SJSA1 (cell line): Measurements from ENCODE around the gene SPACA5. TPM values are rescaled to one million over a fixed set of nuclear protein-coding genes. Genes with fewer than 3 reads are reported as not detected.
"Not testable (repeated sequence)": the region's sequence is repeated elsewhere in the genome, so short reads cannot be mapped to it uniquely, and the experiment has no call there.

Experiments
- DNase-seq, 2 experiments: peaks; one replicate each; pipeline ENCODE4 v3.0.0-alpha.2; 2015 to 2020; ENCODE audit warnings: low spot score in 2 of 2, low read depth in 1 of 2
- H3K27ac ChIP-seq: fragments of 250-450 bp; sonication (Bioruptor Pico); 2 replicates; pipeline ENCODE4 v1.5.1; 2020; ENCODE audit warnings: mild to moderate bottlenecking, moderate library complexity
- H3K27me3 ChIP-seq: fragments of 250-450 bp; sonication (Bioruptor Pico); replicated peaks from 2 replicates; pipeline ENCODE4 v1.5.1; 2020; ENCODE audit warnings: mild to moderate bottlenecking, moderate library complexity
- H3K36me3 ChIP-seq: fragments of 250-450 bp; sonication (Bioruptor Pico); 2 replicates; pipeline ENCODE4 v1.5.1; 2020; ENCODE audit warnings: mild to moderate bottlenecking
- H3K4me1 ChIP-seq: fragments of 250-450 bp; sonication (Bioruptor Pico); replicated peaks from 2 replicates; pipeline ENCODE4 v1.6.1; 2021; ENCODE audit warnings: mild to moderate bottlenecking
- H3K4me3 ChIP-seq: fragments of 250-450 bp; sonication (Bioruptor Pico); 2 replicates; pipeline ENCODE4 v1.5.1; 2020; ENCODE audit warnings: mild to moderate bottlenecking
- H3K9me3 ChIP-seq: fragments of 250-450 bp; sonication (Bioruptor Pico); replicated peaks from 2 replicates; pipeline ENCODE4 v1.5.1; 2020; ENCODE audit warnings: mild to moderate bottlenecking
- total RNA-seq: library from RNA; depleted of rRNA; stranded (reverse); fragments of >200 nt; shearing (Covaris generic); gene quantifications from 2 replicates; pipeline ENCODE4 v1.2.3, GENCODE V29; 2014; rRNA removed

The SPACA5 gene
- total RNA-seq: not detected in 2 replicates

DNA sequence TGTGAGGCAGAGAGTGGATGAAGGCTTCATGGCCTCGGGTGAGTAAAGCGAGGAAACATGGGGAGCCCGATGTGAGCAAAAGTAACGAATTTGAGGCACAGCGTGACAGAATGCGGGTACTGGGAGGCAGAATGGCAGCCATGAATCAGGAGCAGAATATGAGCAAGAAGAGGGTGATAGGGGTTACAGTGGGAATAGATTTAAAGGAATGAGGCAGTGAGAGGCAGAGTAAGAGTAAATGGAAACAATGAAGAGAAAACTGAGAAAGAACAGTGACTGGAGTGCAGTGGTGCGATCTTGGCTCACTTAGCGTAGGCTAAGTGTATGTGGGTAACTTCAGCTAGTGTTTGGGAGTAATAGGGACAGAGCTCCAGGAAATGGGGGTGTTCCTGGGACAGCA lies at the start of gene SPACA5:
Gene SPACA5 (plus strand): TSS at position 301 of the 400 bp plus-strand sequence. CDS start 815 bp downstream, outside the sequence.
- not testable (repeated sequence) for H3K4me1 ChIP-seq, H3K27me3 ChIP-seq, H3K36me3 ChIP-seq, H3K9me3 ChIP-seq, DNase-seq, H3K4me3 ChIP-seq, H3K27ac ChIP-seq

DNA sequence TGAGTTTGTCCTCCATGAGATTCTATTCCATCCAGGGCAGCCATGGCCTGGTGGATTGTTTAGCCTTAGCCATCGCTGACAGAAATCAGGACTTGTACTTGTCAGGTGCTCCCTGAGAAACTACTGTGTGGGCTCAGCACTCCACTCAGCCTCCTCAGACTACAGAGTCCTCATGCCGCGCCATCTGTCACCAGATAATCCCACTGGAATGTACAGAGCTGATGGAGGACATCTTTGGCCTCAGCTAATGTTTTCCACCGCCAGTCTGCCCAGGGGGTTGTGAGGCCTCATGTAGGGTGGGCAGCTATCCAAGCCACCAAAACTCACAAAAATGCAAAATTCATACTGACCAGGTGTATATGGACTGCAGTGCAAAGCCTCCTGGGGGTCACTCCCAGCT lies 48.6 kb upstream of the SPACA5 start:
- not testable (repeated sequence) for H3K4me3 ChIP-seq, H3K9me3 ChIP-seq, H3K27me3 ChIP-seq, H3K27ac ChIP-seq, H3K36me3 ChIP-seq, DNase-seq, H3K4me1 ChIP-seq

DNA sequence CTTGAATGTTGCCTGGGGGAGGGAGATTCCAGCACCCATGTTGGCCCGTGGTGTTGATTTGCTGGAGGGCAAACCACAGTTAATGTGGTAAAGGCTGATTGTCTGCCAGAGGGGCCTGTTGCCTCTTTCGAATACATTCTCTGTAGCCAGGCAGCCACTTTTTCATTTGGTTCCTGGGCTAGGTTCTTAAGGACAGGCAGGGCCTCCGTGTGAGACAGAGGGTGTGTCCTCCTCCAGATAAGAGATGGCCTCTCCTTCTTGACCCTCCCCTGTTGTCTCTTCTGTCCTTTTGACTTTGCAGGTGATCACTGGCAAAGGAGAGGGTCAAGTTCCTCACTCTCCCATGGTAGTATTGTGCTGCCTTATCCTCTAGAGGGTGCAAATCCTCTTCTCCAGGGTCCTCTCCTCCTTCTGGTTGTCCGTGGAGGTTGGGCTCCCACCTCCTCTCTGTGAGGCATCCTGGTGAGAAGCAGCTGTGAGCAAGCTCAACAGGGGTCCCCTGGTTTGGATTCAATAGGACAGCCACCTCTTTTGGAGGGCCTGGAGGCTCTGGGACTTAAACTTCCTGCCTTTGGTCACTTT lies 47.9 kb upstream of the SPACA5 start:
- no peaks in the 10 kb centered on the region for H3K27me3 ChIP-seq
- H3K4me1 ChIP-seq: no peaks in the 10 kb centered on the region
- no peak overlapping the region for H3K27ac ChIP-seq
- no peaks in the 10 kb centered on the region for H3K36me3 ChIP-seq
- DNase-seq: no peak
- no peaks in the 10 kb centered on the region for H3K9me3 ChIP-seq
- no peak overlapping the region for H3K4me3 ChIP-seq

DNA sequence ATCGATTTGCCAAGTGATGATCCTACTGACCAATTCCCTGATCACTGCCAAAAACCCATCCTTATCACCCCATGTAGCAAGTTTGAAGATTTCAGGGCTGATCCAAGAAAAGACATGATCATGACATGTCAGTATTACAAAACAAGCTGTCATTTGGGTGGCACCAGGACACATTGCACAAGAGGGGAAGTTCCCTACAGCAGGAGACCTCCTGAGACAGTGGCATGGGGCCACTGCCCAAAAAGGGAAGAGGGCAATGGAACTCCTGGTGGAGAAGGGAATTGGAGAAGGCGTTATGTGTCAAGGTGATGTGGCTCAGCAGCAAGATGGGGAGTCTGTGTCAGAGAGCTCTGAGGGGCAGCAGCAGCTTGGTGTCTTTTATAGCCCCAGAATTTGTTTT lies 46.4 kb upstream of the SPACA5 start:
- Histone ChIP-seq H3K9me3 (no peaks in the 10 kb centered on the region), H3K27ac (no peak overlapping the region), H3K4me3 (no peak overlapping the region), H3K4me1 (no peaks in the 10 kb centered on the region), H3K36me3 (no peaks in the 10 kb centered on the region), H3K27me3 (no peaks in the 10 kb centered on the region)
- DNase-seq: no peak

DNA sequence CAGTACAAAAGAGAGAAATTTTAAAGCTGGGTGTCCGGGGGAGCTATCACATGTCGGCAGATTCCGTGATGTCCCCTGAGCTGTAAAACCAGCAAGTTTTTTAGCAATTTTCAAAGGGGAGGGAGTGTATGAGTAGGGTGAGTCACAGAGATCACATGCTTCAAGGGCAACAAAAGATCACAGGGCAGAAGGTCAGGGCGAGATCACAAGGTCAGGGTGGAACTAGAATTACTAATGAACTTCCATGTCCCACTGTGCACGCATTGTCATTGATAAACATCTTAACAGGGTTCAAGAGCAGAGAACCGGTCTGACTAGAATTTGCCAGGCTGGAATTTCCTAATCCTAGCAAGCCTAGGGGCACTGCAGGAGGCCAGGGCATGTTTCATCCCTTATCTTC lies 45.0 kb upstream of the SPACA5 start:
- DNase-seq, H3K4me3 ChIP-seq, H3K36me3 ChIP-seq, H3K4me1 ChIP-seq, H3K27me3 ChIP-seq, H3K9me3 ChIP-seq, H3K27ac ChIP-seq: not testable (repeated sequence)

DNA sequence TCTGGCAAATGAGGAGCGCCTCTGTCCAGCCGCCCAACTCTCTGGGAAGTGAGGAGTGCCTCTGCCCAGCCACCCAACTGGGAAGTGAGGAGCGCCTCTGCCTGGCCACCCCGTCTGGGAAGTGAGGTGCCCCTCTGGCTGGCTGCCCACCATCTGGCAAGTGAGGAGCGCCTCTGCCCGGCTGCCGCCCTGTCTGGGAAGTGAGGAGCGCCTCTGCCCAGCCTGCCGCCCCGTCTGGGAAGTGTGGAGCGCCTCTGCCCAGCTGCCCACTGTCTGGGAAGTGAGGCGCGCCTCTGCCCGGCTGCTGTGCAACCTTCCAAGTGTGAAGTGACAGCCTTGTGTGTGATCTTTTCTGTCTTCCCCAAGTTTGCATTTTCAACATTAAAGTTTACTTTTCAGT lies 41.3 kb upstream of the SPACA5 start:
- not testable (repeated sequence) for H3K4me1 ChIP-seq, H3K27me3 ChIP-seq, H3K36me3 ChIP-seq, H3K27ac ChIP-seq, DNase-seq, H3K9me3 ChIP-seq, H3K4me3 ChIP-seq

DNA sequence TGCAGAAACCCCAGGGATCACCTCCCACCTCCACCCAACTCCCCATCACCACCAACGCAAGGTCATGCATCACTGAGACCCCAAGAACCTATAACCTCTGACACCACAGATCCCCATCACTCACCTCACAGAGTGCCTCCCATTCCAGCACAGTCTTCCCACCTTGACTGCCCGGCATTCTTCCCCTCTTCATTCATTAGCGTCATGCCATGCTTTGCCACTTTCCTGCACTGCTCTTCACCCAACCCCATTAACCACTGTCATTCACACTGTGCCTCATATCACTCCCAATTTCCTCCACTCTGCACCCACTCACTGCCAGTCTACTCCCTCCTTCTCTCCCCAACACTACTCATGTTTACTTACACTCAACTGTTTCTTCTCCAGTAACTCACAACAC lies 33.6 kb upstream of the SPACA5 start:
- H3K27me3 ChIP-seq: no peaks in the 10 kb centered on the region
- DNase-seq: no peak
- H3K9me3 ChIP-seq: no peaks in the 10 kb centered on the region; the same call in 1 of the 2 replicates
- H3K27ac ChIP-seq: no peak overlapping the region
- H3K4me3 ChIP-seq: no peak overlapping the region
- no peaks in the 10 kb centered on the region for H3K4me1 ChIP-seq
- peaks cover 23% of the 10 kb centered on the region for H3K36me3 ChIP-seq

DNA sequence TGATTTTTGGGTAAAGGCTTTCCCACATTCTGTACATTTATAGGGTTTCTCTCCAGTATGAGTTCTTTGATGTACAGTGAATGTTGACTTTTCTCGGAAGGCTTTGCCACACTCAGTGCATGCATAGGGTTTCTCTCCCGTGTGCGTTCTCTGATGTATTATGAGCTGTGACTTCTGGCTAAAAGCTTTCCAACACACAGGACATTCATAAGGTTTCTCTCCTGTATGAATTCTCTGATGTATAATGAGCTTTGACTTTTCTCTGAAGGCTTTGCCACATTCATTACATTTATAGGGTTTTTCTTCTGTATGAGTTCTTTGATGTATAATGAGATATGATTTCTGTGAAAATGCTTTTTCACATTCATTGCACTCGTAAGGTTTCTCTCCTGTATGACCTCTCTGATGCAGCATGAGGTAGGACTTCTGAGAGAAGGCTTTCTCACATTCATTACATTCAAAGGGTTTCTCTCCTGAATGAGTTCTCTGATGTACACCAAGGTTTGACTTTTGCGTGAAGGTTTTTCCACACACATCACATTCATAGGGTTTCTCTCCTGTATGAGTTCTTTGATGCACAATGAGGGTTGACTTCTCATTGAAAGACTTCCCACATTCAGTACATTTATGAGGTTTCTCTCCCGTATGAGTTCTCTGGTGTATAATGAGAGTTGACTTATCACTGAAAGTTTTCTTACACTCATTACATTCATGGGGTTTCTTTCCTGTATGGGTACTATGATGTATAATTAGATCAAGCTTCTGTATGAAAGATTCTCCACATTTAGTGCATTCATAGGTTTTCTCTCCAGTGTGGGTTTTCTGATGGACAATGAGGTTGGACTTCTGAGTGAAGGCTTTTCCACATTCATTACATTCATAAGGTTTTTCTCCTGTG lies 30.3 kb upstream of the SPACA5 start:
- H3K9me3 ChIP-seq: no peaks in the 10 kb centered on the region; the same call in 1 of the 2 replicates
- DNase-seq: no peak

DNA sequence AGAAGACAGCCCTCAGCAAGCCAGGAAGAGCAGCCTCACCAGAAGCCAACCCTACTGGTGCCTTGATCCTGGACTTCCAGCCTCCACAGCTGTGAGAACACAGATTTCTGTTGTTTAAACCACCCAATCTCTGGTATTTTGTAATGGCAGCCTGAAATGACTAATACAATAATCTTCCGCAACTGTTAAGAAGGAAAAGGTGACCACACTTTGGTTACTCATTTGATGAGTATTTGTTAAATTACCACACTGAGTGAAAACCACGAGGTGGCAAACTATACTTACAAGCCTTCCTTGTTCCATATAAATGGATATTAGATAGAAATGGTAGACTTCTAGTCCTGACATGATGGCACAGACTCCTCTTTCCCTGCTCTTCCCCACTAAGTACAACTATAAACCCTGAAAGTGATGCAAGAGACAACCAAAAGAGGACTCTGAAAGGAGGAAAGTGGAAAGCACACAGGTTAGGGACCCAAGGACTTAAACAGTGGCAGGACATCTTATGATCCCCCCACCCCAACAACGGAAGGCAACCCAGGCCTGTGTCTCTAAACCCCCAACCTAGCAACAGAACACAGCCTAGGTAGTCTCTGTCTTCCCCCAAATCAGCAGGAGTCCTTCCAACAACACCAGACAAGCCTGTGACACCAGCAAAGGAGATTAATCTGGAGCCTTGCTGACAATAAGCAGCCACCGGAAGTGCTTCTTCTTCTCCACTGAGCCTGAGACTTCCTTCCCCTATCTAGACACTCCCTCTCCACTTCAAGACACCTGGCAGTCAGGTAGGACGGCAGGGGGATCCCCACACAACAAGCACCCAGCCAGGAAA lies 15.3 kb upstream of the SPACA5 start:
- Histone ChIP-seq H3K27me3 (no peaks in the 10 kb centered on the region), H3K4me1 (no peaks in the 10 kb centered on the region), H3K36me3 (peaks cover 13% of the 10 kb centered on the region; the same call in 1 of the 2 replicates), H3K4me3 (no peak overlapping the region), H3K27ac (no peak overlapping the region), H3K9me3 (no peaks in the 10 kb centered on the region)
- DNase-seq: no peak

More for the DNA sequence above, 30.3 kb upstream of the SPACA5 start:
- no peaks in the 10 kb centered on the region for H3K27me3 ChIP-seq
- no peak overlapping the region for H3K4me3 ChIP-seq
- H3K36me3 ChIP-seq: peaks cover 35% of the 10 kb centered on the region
- H3K4me1 ChIP-seq: no peaks in the 10 kb centered on the region
- no peak overlapping the region for H3K27ac ChIP-seq

DNA sequence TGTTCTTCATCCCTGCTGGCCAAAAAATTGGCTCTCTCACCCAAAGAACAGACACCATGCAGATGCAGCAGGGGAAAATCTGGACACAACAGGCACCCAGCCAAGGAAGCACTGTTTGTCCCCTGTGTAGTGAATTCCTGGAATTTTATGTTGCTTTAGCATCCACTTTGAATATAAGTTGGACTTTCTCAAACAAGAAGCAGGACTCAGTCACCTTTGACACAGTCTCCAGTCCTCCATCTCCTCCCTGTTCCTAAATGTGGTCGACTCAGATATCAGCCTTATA lies 14.8 kb upstream of the SPACA5 start:
- Histone ChIP-seq H3K9me3 (no peaks in the 10 kb centered on the region), H3K4me1 (no peaks in the 10 kb centered on the region), H3K27ac (no peak overlapping the region), H3K36me3 (peaks cover 17% of the 10 kb centered on the region), H3K4me3 (no peak overlapping the region), H3K27me3 (no peaks in the 10 kb centered on the region)
- no peak for DNase-seq

DNA sequence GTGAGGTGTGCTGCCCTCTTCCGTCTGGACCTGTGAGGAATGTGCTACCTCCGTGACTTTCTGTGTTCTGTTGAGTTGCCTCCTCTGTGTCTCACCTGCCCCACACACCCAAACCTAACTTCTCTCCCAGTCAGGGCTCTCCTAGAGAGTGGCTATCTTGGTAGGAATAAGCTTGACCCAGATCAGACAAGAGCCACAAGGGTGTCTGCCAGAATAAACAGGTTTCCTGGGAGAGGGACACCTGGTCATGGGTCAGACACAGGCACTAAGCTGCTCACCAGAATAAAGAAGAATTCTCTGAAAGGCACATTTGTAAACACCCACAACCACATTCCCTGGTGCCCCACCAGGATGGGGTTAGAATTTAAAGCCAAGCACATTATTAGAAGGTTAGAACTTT lies 14.1 kb upstream of the SPACA5 start:
- H3K4me3 ChIP-seq: no peak overlapping the region
- H3K4me1 ChIP-seq: no peaks in the 10 kb centered on the region
- no peak for DNase-seq
- H3K36me3 ChIP-seq: peaks cover 14% of the 10 kb centered on the region
- H3K27ac ChIP-seq: no peak overlapping the region
- H3K9me3 ChIP-seq: no peaks in the 10 kb centered on the region
- no peaks in the 10 kb centered on the region for H3K27me3 ChIP-seq

DNA sequence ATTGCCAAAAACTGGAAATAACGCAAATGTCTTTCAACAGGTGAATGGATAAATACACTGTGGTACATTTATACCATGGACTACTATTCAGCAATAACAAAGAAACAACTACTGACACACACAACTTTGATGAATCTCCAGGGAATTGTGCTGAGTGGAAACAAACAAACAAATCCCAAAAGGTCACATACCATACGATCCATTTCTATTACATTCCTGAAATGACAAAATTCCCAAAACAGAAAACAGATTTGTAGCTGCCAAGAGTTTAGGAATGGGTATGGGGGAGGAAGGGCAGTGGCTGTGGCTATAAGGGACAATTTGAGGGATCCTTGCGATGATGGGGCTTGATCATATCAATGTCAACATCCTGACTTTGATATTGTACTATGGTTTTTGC lies 5.5 kb upstream of the SPACA5 start:
- no peak for DNase-seq
- 0 out of 2 replicates have a peak, but pooled peaks cover 2% of the 10 kb centered on the region for H3K4me1 ChIP-seq
- H3K27ac ChIP-seq: no peak overlapping the region
- no peaks in the 10 kb centered on the region for H3K9me3 ChIP-seq
- peaks cover 15% of the 10 kb centered on the region for H3K36me3 ChIP-seq
- no peak overlapping the region for H3K4me3 ChIP-seq
- no peaks in the 10 kb centered on the region for H3K27me3 ChIP-seq

DNA sequence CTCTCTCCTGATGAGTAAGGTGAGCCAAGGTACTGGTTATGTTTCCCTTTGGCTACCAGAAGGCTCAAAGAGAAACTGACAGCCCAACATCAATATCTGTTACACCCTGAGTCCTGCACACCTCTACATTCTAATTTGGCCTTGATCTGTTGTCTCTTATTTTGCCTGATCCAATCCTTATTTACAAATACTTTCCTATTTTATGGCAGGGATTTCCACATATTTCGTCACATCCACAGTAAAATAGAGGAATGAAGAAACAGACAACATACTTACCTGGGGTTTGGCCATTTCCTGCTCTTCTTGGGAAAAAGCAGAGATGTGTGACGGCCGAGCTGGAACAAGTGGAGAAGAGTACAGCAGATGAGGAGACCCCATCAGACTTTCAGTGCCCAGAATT lies 4.5 kb upstream of the SPACA5 start:
- DNase-seq: no peak
- Histone ChIP-seq H3K36me3 (peaks cover 10% of the 10 kb centered on the region; the same call in 1 of the 2 replicates), H3K27ac (no peak overlapping the region), H3K4me1 (0 out of 2 replicates have a peak, but pooled peaks cover 2% of the 10 kb centered on the region), H3K9me3 (no peaks in the 10 kb centered on the region), H3K27me3 (no peaks in the 10 kb centered on the region), H3K4me3 (no peak overlapping the region)

DNA sequence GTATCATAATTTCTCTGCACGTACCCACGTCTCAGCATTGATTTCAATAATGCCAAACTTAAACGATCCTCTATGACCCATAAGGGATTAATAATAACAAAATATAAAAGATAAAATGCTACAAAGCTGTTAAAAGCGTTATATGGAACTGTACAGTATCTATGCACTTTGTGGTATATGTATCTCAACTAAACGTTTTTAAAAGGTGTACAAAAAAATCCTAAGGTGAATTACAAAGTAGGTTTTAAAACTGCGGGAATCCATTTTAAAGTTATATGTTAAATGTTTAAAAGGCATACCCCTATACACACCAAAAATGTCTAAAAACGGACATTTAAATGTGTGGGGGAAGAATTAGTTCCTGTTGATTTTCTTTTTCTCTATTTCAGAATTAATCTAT lies 3.9 kb upstream of the SPACA5 start:
- no peak overlapping the region for H3K27ac ChIP-seq
- H3K4me3 ChIP-seq: peak overlapping the region; percentile 62
- peaks cover 10% of the 10 kb centered on the region; the same call in 1 of the 2 replicates for H3K36me3 ChIP-seq
- DNase-seq: no peak
- H3K4me1 ChIP-seq: 0 out of 2 replicates have a peak, but pooled peaks cover 2% of the 10 kb centered on the region
- no peaks in the 10 kb centered on the region for H3K27me3 ChIP-seq
- H3K9me3 ChIP-seq: no peaks in the 10 kb centered on the region
